MM.1S (cell line): Measurements from ENCODE around the gene RPUSD1.

Experiments used
- CTCF ChIP-seq: fragments of 300-600 bp; sonication (generic); IDR thresholded peaks from 2 replicates; pipeline ENCODE4 v1.5.1; 2016; ENCODE audit warnings: antibody characterized with exemption, low read length, mixed read lengths
- EZH2phosphoT487 ChIP-seq: fragments of 300-600 bp; sonication (generic); IDR thresholded peaks from 2 replicates; pipeline ENCODE4 v1.6.1; 2018; ENCODE audit warnings: antibody characterized with exemption, low read length

DNA sequence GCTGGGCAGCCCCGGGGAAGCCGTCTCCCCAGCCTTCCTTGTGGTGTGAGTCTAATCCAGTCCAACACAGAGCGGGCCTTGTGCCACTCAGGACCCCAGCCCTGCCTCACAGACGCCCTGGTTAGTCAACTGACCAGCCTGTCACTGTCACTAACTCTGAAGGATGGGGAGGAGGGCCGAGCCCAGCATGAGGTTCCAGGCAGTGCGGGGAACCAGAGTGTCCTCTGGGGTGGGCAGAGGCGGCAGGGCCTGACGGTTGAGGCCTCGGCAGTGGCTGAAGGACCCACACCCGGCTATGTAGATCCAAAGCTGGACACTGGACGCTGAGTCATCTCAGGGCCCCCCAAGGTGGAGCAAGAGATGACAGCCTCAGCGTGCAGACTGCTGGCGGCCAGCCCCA, 8.6 kb downstream of the RPUSD1 start:
- TF ChIP-seq CTCF (no peak), EZH2phosphoT487 (no peak)
